ENCODE data around the gene PCCA.

The PCCA gene

DNA sequence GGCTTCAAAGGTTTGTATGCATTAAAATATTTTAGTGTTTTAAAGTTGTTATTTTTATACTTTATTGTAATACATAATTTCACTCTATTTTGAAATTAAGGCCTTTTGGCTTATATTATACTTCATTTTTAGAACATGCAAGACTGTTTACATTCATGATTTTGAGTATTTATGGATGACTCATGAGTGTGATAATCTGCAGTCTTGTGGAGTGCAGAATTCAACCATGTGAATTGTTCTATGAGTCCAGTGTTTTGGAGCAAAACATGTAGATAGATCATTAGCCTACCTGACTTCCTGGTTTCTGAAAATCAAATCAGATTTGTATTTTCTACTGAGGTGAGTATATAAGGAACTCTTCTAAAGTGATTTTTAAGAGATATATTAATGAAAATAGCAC lies 241.8 kb downstream of the PCCA start (continued):
- TF ChIP-seq ESRRG (CRISPR knock-in tag; IDR thresholded peaks at IDR 0.05) (no peak), ZNF565 (CRISPR knock-in tag; conservative IDR thresholded peaks at IDR 0.05; ENCODE audit: low read depth) (no peak), BACH2 (CRISPR knock-in tag; IDR thresholded peaks at IDR 0.05; ENCODE audit: borderline replicate concordance) (no peak)
- TF ChIP-seq, protein P1, sequence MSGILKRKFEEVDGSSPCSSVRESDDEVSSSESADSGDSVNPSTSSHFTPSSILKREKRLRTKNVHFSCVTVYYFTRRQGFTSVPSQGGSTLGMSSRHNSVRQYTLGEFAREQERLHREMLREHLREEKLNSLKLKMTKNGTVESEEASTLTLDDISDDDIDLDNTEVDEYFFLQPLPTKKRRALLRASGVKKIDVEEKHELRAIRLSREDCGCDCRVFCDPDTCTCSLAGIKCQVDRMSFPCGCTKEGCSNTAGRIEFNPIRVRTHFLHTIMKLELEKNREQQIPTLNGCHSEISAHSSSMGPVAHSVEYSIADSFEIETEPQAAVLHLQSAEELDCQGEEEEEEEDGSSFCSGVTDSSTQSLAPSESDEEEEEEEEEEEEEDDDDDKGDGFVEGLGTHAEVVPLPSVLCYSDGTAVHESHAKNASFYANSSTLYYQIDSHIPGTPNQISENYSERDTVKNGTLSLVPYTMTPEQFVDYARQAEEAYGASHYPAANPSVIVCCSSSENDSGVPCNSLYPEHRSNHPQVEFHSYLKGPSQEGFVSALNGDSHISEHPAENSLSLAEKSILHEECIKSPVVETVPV (CRISPR knock-in tag; IDR thresholded peaks at IDR 0.05) = no peak

DNA sequence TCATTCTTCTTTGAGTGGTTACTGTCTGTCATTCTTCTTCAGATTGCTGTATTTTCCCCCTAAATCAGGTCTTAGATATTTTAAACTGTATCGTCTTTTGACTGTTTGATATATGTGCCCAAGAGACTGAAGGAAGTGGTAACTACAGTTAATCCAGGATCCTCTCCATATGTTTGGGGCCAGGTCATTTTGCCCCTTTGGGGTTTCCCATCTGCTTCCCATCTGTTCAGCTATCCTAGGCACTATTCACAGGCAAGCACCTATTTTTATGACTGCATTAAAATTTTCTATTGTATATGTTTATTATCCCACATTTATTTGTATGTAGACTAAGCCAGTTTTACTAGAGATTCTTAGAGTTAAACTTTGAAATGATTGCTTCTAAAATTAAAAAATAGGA lies 244.2 kb downstream of the PCCA start:
- no peak for ATAC-seq
- TF ChIP-seq RARB (CRISPR knock-in tag; IDR thresholded peaks at IDR 0.05) = no peak

DNA sequence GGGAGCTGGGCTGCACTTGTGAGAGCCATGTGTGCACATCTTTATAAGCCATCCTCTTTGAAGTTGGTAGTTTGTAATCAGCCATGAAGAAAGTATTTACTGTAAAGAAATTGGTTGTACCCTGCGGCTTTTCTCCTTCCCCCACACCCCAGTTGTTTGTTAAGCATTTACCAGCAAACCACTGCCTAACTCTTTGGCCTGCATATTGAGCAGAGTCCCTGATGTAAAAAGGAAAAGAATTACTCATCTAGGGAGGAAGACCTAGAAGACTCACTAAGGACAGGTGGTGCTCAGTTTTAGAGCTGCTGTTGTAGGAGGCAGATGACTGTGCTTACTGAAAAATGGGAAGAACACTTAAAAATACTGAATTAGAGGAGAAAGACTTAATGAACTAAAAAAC lies 245.3 kb downstream of the PCCA start:
- ATAC-seq = no peak
- no peak for TF ChIP-seq TOX (CRISPR knock-in tag; IDR thresholded peaks at IDR 0.05; ENCODE audit: borderline replicate concordance)
- no peak for TF ChIP-seq ISL1 (CRISPR knock-in tag; IDR thresholded peaks at IDR 0.05)
- no peak for TF ChIP-seq PPARA (CRISPR knock-in tag; IDR thresholded peaks at IDR 0.05; ENCODE audit: borderline replicate concordance)
- no peak for TF ChIP-seq RARB (CRISPR knock-in tag; IDR thresholded peaks at IDR 0.05)
- TF ChIP-seq, protein P2, sequence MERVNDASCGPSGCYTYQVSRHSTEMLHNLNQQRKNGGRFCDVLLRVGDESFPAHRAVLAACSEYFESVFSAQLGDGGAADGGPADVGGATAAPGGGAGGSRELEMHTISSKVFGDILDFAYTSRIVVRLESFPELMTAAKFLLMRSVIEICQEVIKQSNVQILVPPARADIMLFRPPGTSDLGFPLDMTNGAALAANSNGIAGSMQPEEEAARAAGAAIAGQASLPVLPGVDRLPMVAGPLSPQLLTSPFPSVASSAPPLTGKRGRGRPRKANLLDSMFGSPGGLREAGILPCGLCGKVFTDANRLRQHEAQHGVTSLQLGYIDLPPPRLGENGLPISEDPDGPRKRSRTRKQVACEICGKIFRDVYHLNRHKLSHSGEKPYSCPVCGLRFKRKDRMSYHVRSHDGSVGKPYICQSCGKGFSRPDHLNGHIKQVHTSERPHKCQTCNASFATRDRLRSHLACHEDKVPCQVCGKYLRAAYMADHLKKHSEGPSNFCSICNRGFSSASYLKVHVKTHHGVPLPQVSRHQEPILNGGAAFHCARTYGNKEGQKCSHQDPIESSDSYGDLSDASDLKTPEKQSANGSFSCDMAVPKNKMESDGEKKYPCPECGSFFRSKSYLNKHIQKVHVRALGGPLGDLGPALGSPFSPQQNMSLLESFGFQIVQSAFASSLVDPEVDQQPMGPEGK (CRISPR knock-in tag; IDR thresholded peaks at IDR 0.05; ENCODE audit: borderline replicate concordance) = no peak
- no peak for TF ChIP-seq TCF4 (CRISPR knock-in tag; IDR thresholded peaks at IDR 0.05; ENCODE audit: borderline replicate concordance)
- TF ChIP-seq ZFP30 (CRISPR knock-in tag; IDR thresholded peaks at IDR 0.05) = no peak
- no peak for TF ChIP-seq ZFP3 (CRISPR knock-in tag; IDR thresholded peaks at IDR 0.05)
- TF ChIP-seq ESRRG (CRISPR knock-in tag; IDR thresholded peaks at IDR 0.05) = no peak
- TF ChIP-seq ZNF8 (CRISPR knock-in tag; IDR thresholded peaks at IDR 0.05) = no peak
- no peak for TF ChIP-seq CSDC2 (CRISPR knock-in tag; IDR thresholded peaks at IDR 0.05)
- TF ChIP-seq OSR1 (CRISPR knock-in tag; IDR thresholded peaks at IDR 0.05) = no peak
- TF ChIP-seq GLIS3 (CRISPR knock-in tag; IDR thresholded peaks at IDR 0.05) = no peak
- TF ChIP-seq, protein P3, sequence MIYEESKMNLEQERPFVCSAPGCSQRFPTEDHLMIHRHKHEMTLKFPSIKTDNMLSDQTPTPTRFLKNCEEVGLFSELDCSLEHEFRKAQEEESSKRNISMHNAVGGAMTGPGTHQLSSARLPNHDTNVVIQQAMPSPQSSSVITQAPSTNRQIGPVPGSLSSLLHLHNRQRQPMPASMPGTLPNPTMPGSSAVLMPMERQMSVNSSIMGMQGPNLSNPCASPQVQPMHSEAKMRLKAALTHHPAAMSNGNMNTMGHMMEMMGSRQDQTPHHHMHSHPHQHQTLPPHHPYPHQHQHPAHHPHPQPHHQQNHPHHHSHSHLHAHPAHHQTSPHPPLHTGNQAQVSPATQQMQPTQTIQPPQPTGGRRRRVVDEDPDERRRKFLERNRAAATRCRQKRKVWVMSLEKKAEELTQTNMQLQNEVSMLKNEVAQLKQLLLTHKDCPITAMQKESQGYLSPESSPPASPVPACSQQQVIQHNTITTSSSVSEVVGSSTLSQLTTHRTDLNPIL (CRISPR knock-in tag; IDR thresholded peaks at IDR 0.05; ENCODE audit: low read depth) = no peak
- TF ChIP-seq, protein P4, sequence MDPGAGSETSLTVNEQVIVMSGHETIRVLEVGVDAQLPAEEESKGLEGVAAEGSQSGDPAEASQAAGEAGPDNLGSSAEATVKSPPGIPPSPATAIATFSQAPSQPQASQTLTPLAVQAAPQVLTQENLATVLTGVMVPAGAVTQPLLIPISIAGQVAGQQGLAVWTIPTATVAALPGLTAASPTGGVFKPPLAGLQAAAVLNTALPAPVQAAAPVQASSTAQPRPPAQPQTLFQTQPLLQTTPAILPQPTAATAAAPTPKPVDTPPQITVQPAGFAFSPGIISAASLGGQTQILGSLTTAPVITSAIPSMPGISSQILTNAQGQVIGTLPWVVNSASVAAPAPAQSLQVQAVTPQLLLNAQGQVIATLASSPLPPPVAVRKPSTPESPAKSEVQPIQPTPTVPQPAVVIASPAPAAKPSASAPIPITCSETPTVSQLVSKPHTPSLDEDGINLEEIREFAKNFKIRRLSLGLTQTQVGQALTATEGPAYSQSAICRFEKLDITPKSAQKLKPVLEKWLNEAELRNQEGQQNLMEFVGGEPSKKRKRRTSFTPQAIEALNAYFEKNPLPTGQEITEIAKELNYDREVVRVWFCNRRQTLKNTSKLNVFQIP (CRISPR knock-in tag; IDR thresholded peaks at IDR 0.05; ENCODE audit: borderline replicate concordance, low read depth) = no peak
- no peak for TF ChIP-seq BACH2 (CRISPR knock-in tag; IDR thresholded peaks at IDR 0.05; ENCODE audit: borderline replicate concordance)
- no peak for TF ChIP-seq ZNF70 (CRISPR knock-in tag; IDR thresholded peaks at IDR 0.05)
- no peak for TF ChIP-seq ARNTL (CRISPR knock-in tag; IDR thresholded peaks at IDR 0.05; ENCODE audit: borderline replicate concordance, low read depth)

DNA sequence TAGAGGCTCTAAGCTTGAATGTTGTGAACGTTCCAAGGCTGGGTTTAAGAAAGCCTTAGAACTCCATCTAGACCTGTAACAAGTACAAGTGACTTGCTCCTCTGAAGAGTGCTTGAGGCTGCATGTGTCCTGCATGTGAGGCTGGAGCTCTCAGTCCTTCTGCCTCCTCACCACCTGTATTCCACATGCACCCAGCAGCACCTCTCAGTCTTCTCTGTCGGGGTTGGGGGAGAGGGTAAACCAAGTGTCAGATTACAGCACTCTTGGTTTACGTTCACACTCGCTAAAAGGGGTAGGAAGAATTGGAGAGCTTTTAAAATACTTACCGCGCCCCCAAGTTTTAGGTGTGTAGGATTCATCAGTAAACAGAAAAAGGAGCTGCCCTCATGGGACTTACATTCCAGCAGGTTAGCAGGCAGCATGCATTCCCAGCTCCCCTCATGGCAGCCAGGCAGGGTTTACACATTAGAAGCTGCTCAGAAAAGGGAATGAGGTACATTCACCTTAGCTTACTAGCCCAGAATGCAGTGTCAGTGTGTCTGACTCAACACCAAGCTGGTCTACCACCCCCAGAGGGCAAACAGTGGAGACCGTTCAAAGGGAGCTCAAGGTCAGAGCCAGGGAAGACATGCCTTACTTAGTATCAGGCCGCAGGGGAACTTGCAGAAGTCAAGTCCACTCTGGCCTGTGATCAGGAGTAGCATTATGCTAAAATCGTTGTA lies 248.1 kb downstream of the PCCA start:
- no peak for ATAC-seq
- TF ChIP-seq, protein P4 (CRISPR knock-in tag; IDR thresholded peaks at IDR 0.05; ENCODE audit: borderline replicate concordance, low read depth) = no peak
- TF ChIP-seq, protein P2 (CRISPR knock-in tag; IDR thresholded peaks at IDR 0.05; ENCODE audit: borderline replicate concordance) = no peak
- TF ChIP-seq ISL1 (CRISPR knock-in tag; IDR thresholded peaks at IDR 0.05) = no peak
- no peak for TF ChIP-seq ZC3H10 (CRISPR knock-in tag; IDR thresholded peaks at IDR 0.05)
- TF ChIP-seq ZNF565 (CRISPR knock-in tag; conservative IDR thresholded peaks at IDR 0.05; ENCODE audit: low read depth) = no peak
- TF ChIP-seq ZFP3 (CRISPR knock-in tag; IDR thresholded peaks at IDR 0.05) = no peak
- no peak for TF ChIP-seq TOX (CRISPR knock-in tag; IDR thresholded peaks at IDR 0.05; ENCODE audit: borderline replicate concordance)
- TF ChIP-seq, protein P1 (CRISPR knock-in tag; IDR thresholded peaks at IDR 0.05) = no peak
- TF ChIP-seq CSDC2 (CRISPR knock-in tag; IDR thresholded peaks at IDR 0.05) = no peak
- no peak for TF ChIP-seq ZFP30 (CRISPR knock-in tag; IDR thresholded peaks at IDR 0.05)

Data from SK-N-SH treated with all-trans-retinoic acid at 6 μM for 48 hours (cell line).